HG02610 (cell line): Measurements from ENCODE around the gene FBLN7.

Experiments used
- ATAC-seq: cut with Tn5 transposase; IDR thresholded peaks from one replicate; pipeline ENCODE4 v1.9.1; 2021; ENCODE audit warnings: mild to moderate bottlenecking, moderate library complexity; ENCODE audit not compliant: unreplicated experiment

Gene FBLN7

GRCh38 chr2:112220186-112220585 is 82.0 kb downstream of the FBLN7 start:
- no peak for ATAC-seq

- ATAC-seq: no peak
Observed at GRCh38 chr2:112220831-112221230, 82.6 kb downstream of the FBLN7 start.

- no peak for ATAC-seq
Observed at GRCh38 chr2:112229348-112229747, 91.2 kb downstream of the FBLN7 start.

GRCh38 chr2:112230371-112230770 is 92.2 kb downstream of the FBLN7 start:
- no peak for ATAC-seq
